Hair follicle dermal papilla cell (primary cell): ENCODE results near the gene NPY5R. TPM values are rescaled to one million over a fixed set of nuclear protein-coding genes. Genes with fewer than 3 reads are reported as not detected.

Experiments
- total RNA-seq: library from RNA; depleted of rRNA; stranded (reverse); fragments of >200 nt; gene quantifications from 2 replicates; pipeline ENCODE4 v1.2.3, GENCODE V29; 2012

The NPY5R gene
- not detected in 2 replicates for total RNA-seq

DNA sequence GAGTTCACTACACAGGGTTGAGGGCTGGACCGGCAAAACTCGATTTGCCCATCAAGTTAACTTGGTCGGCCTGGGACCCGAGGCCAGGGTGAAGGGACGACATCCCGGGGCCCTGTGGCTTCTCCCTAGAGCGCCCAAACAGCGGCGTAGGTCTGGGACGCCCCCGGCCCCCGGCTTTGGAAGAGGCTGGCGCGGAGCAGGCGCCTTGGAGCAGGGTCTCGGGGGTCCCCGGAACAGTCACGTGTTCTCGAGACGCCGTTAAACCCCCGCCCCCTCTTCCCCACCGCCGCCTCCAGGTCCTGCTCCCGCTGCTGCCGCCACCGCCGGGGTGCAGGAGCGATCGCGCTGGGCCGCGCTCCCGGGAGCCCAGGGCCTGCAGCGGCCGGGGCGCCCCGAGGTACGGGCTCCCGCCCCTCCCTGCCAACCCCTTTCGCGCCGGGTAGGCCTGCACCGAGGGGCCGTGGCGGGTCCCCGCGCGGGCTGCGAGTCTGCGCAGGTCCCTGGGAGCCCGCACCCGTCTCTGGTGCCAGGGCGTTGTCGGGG, at the start of gene NPY5R:
Gene NPY5R, plus strand, starts transcription at position 289 of the 543 bp plus-strand sequence. CDS start 6,382 bp downstream, outside the sequence.

DNA sequence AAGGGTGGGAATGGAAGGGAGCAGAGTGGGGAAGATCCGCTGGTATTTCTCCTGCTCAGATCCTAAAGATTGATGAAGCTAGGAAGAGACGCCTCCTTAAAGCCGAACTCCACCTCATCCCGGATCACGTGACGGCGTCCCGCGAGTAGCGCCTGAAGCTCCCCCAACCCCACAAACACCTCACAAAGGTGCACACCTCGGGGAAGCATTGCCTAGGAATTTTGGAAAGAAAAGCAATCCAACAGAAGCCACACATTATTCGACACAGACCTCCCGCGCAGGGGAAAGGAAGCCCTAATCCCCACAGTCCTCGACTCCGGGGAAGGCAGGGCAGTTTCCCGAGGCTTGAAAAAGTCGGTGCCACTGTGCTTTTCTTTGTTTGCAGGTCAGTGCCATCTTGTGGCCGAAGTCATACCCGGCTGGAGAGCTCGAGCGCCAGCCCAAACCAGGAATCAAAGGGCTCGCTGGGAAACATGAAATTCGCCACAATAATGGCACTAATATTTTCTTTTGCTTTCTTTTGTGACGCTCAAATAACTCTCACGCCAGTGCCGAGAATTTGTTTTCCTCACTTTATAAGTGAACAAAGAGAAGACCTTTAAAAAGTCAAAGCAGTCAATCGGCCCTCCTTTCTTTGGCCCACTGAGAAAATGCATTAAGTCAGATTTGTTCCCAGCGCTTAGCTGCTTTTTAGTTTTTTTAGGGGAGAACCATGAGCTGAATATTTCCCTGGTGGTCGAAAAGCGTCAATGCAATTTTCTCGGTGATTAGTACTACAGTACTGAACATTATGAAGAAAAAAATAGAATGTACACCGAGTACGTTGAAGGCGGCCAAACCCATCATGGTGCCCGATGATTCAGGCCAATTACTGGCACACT, 10.9 kb upstream of the NPY5R start, which contains the start of gene NPY1R:
Gene NPY1R, minus strand, starts transcription at position 71 of the 881 bp plus-strand sequence. CDS start 6,042 bp downstream, outside the sequence.

Other genes starting within 250 kb of the NPY5R start
- gene NAF1, start 177.0 kb upstream of the NPY5R start, total RNA-seq: 8.0 and 13.5 TPM in 2 replicates
- gene NPY1R, start 11.3 kb upstream of the NPY5R start, total RNA-seq: 0.49 TPM in 1 of 2 replicates, not detected in the other
- not detected in 2 replicates for gene TKTL2, start 129.9 kb downstream of the NPY5R start, total RNA-seq
- gene TMA16, start 150.8 kb downstream of the NPY5R start, total RNA-seq: 20.9 and 29.7 TPM in 2 replicates